HL-60 (cell line): ENCODE measurements around the gene WDR64.
"Not testable (repeated sequence)": the region's sequence is repeated elsewhere in the genome, so short reads cannot be mapped to it uniquely, and the experiment has no call there.

Source experiments
- DNase-seq, 2 experiments: peaks; one replicate each; pipeline ENCODE4 v3.0.0-alpha.2; 2010 to 2020; ENCODE audit warnings: low read depth in 1 of 2, low spot score in 1 of 2
- H3K27ac ChIP-seq: fragments of 250-450 bp; sonication (Bioruptor Pico); replicated peaks from 2 replicates; pipeline ENCODE4 v1.5.1; 2020; ENCODE audit warnings: mild to moderate bottlenecking, moderate library complexity
- H3K27me3 ChIP-seq: fragments of 250-450 bp; sonication (Bioruptor Pico); 2 replicates; pipeline ENCODE4 v1.5.1; 2021; ENCODE audit warnings: mild to moderate bottlenecking, moderate library complexity; ENCODE audit not compliant: insufficient read depth, poor library complexity, severe bottlenecking
- H3K4me3 ChIP-seq: replicated peaks from 2 replicates; pipeline ENCODE4 v1.5.1; 2011; ENCODE audit warnings: mild to moderate bottlenecking, control low read depth, low read length; ENCODE audit not compliant: insufficient read depth
- CTCF ChIP-seq: IDR thresholded peaks from one replicate; pipeline ENCODE4 v1.5.1; 2011; ENCODE audit warnings: low read length, control low read depth, inconsistent platforms; ENCODE audit not compliant: insufficient read depth
- GABPA ChIP-seq: IDR thresholded peaks from 2 replicates; pipeline ENCODE4 v1.6.1; 2012; ENCODE audit warnings: low read depth
- POLR2AphosphoS5 ChIP-seq: IDR thresholded peaks from 2 replicates; pipeline ENCODE4 v1.6.1; 2012; ENCODE audit warnings: low read depth
- REST ChIP-seq: IDR thresholded peaks from 2 replicates; pipeline ENCODE4 v1.6.1; 2012; ENCODE audit warnings: low read depth; ENCODE audit not compliant: insufficient replicate concordance
- SPI1 ChIP-seq: IDR thresholded peaks from 2 replicates; pipeline ENCODE4 v1.6.1; 2012; ENCODE audit warnings: low read depth, mild to moderate bottlenecking, borderline replicate concordance

The WDR64 gene

GRCh38 chr1:241799416-241799815 is 147.3 kb downstream of the WDR64 start:
- TF ChIP-seq REST: no peak
- no peak for TF ChIP-seq CTCF
- TF ChIP-seq POLR2AphosphoS5: no peak
- no peak for TF ChIP-seq GABPA
- TF ChIP-seq SPI1: no peak
- H3K4me3 ChIP-seq: no peak overlapping the region
- no peak overlapping the region for H3K27ac ChIP-seq
- H3K27me3 ChIP-seq: no peaks in the 10 kb centered on the region
- no peak for DNase-seq

- TF ChIP-seq SPI1 (no peak), POLR2AphosphoS5 (no peak), REST (no peak), GABPA (no peak), CTCF (no peak)
- no peak overlapping the region for H3K27ac ChIP-seq
- no peaks in the 10 kb centered on the region for H3K27me3 ChIP-seq
- H3K4me3 ChIP-seq: no peak overlapping the region
- DNase-seq: no peak
These were observed 148.6 kb downstream of the WDR64 start for GRCh38 chr1:241800640-241801039.

GRCh38 chr1:241802863-241803262 is 150.8 kb downstream of the WDR64 start:
- Histone ChIP-seq H3K27me3 (no peaks in the 10 kb centered on the region), H3K27ac (no peak overlapping the region), H3K4me3 (no peak overlapping the region)
- TF ChIP-seq GABPA (no peak), CTCF (no peak), SPI1 (no peak), POLR2AphosphoS5 (no peak), REST (no peak)
- DNase-seq: no peak

GRCh38 chr1:241804706-241805105 is 152.6 kb downstream of the WDR64 start:
- H3K27me3 ChIP-seq: not testable (repeated sequence)

More at GRCh38 chr1:241804706-241805105, 152.6 kb downstream of the WDR64 start:
- DNase-seq, H3K4me3 ChIP-seq, H3K27ac ChIP-seq: not testable (repeated sequence)
